K562 (cell line): ENCODE results near the gene SHISA4. TPM values are rescaled to one million over a fixed set of nuclear protein-coding genes. Genes with fewer than 3 reads are reported as not detected.

ENCODE experiments used
- AFF4 ChIP-seq: sonication (generic); formaldehyde crosslinking; IDR thresholded peaks from 2 replicates; pipeline ENCODE4 v1.8.0; 2023; ENCODE audit warnings: mild to moderate bottlenecking, missing genetic modification reagents
- ATF7 ChIP-seq: fragments of 450-650 bp; IDR thresholded peaks from 2 replicates; pipeline ENCODE4 v1.7.1; 2014; ENCODE audit warnings: mild to moderate bottlenecking, moderate library complexity
- BHLHE40 ChIP-seq: IDR thresholded peaks from 2 replicates; pipeline ENCODE4 v1.6.1; 2011; ENCODE audit warnings: low read length, improper control_type of control experiment
- CTCFL ChIP-seq: IDR thresholded peaks from 2 replicates; pipeline ENCODE4 v1.6.1; 2011; ENCODE audit warnings: borderline replicate concordance, low read depth, mild to moderate bottlenecking, moderate library complexity, low read length; ENCODE audit not compliant: insufficient read depth, poor library complexity, severe bottlenecking
- HNRNPLL ChIP-seq: fragments of 200-400 bp; formaldehyde crosslinking; IDR thresholded peaks from 2 replicates; pipeline ENCODE4 v1.6.1; 2017; ENCODE audit warnings: low read length, low read depth, mild to moderate bottlenecking; ENCODE audit not compliant: poor library complexity, severe bottlenecking
- KAT8 ChIP-seq: fragments of 450-650 bp; IDR thresholded peaks from 2 replicates; pipeline ENCODE4 v1.6.1; 2016; ENCODE audit warnings: low read depth, mild to moderate bottlenecking
- MTA3 ChIP-seq: fragments of 450-650 bp; formaldehyde crosslinking; IDR thresholded peaks from 2 replicates; pipeline ENCODE4 v1.6.1; 2017; ENCODE audit warnings: mild to moderate bottlenecking, borderline replicate concordance
- NFE2 ChIP-seq: IDR thresholded peaks from 2 replicates; pipeline ENCODE4 v1.6.1; 2014; ENCODE audit warnings: antibody characterized with exemption, low read depth
- TARDBP ChIP-seq: fragments of 450-650 bp; IDR thresholded peaks from 2 replicates; pipeline ENCODE4 v1.6.1; 2016
- ZNF644 ChIP-seq: fragments of 200-800 bp; sonication (Bioruptor generic); IDR thresholded peaks from 2 replicates; pipeline ENCODE4 v1.6.1; 2016; ENCODE audit warnings: low read depth, missing genetic modification characterization, missing compliant biosample characterization
- polyA plus RNA-seq, 8 experiments: library from polyadenylated mRNA; depleted of rRNA in 4 of 8; stranded (reverse) in 5 of 8; unstranded in 3 of 8; fragments of >200 nt; fragmentation: Nextera tagmentation in 2 of 8; fragmentation: Illumina TruSeq in 1 of 8; extraction: Ambion mirVana in 2 of 8; extraction: Trizol in 1 of 8; gene quantifications; 2 replicates each; pipeline versions ENCODE4 v1.2.1 to v1.2.3, GENCODE V29; 2011 to 2014; ENCODE audit warnings: inconsistent platforms in 1 of 8, missing spikeins in 1 of 8
- total RNA-seq, 7 experiments: library from RNA; depleted of rRNA in 6 of 7; stranded (reverse); fragments of >200 nt in 6 of 7; fragmentation: Illumina TruSeq in 2 of 7; extraction: Trizol in 2 of 7; gene quantifications; 2 replicates each; pipeline versions ENCODE4 v1.2.1 to v1.2.3, GENCODE V29; 2011 to 2021; ENCODE audit warnings: low replicate concordance in 1 of 7
- TF ChIP-seq, protein P1 (sequence below), 2 experiments: fragments of 450-650 bp in 1 of 2; sonication (generic) in 1 of 2; formaldehyde crosslinking in 1 of 2; IDR thresholded peaks; 2 replicates each; pipeline versions ENCODE4 v1.7.1 to v1.9.0; 2016 to 2022; ENCODE audit warnings: inconsistent platforms in 1 of 2, mild to moderate bottlenecking in 1 of 2, missing genetic modification reagents in 1 of 2

Gene SHISA4
- total and polyA plus RNA-seq, 9 of the 15 experiments (the other 6 are each of a cell fraction or from before 2014, with no cell fraction given): 0.15 to 0.95 (median 0.68) TPM; not detected in 2

DNA sequence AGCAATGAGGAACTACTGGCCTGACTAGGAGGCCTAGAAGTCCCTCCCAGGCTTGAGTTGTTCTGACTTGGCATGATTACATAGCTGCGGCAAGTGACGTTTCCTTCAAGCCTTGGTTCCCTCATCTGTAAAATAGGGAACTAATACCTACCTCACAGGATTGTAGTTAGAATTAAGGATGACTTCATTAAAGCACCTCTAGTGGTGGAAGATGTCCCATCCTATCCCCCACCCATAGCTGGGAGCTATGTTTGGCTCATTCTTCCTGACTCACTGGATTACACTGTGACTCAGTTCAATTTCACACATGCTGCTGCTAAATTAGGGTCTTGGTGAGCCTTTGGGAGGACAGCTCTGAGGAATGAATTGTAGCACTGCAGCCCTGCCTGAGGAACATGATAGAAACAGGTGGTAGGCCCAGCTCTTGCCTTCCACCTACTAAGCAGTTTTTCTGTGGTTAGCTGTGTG, 6.0 kb upstream of the SHISA4 start (continued):
- TF ChIP-seq KAT8 (no peak), NFE2 (peak; percentile 38; the same call in 1 of the 2 replicates), HNRNPLL (no peak), AFF4 (CRISPR knock-in tag) (0 out of 2 replicates have a peak, but pooled peaks have one; percentile 3), ATF7 (peak; percentile 72; the same call in 1 of the 2 replicates), CTCFL (peak; percentile 8), TARDBP (peak; percentile 70; the same call in 1 of the 2 replicates), ZNF644 (tag) (no peak), BHLHE40 (0 out of 2 replicates have a peak, but pooled peaks have one; percentile 6), MTA3 (peak; percentile 69)
- TF ChIP-seq, protein P1, sequence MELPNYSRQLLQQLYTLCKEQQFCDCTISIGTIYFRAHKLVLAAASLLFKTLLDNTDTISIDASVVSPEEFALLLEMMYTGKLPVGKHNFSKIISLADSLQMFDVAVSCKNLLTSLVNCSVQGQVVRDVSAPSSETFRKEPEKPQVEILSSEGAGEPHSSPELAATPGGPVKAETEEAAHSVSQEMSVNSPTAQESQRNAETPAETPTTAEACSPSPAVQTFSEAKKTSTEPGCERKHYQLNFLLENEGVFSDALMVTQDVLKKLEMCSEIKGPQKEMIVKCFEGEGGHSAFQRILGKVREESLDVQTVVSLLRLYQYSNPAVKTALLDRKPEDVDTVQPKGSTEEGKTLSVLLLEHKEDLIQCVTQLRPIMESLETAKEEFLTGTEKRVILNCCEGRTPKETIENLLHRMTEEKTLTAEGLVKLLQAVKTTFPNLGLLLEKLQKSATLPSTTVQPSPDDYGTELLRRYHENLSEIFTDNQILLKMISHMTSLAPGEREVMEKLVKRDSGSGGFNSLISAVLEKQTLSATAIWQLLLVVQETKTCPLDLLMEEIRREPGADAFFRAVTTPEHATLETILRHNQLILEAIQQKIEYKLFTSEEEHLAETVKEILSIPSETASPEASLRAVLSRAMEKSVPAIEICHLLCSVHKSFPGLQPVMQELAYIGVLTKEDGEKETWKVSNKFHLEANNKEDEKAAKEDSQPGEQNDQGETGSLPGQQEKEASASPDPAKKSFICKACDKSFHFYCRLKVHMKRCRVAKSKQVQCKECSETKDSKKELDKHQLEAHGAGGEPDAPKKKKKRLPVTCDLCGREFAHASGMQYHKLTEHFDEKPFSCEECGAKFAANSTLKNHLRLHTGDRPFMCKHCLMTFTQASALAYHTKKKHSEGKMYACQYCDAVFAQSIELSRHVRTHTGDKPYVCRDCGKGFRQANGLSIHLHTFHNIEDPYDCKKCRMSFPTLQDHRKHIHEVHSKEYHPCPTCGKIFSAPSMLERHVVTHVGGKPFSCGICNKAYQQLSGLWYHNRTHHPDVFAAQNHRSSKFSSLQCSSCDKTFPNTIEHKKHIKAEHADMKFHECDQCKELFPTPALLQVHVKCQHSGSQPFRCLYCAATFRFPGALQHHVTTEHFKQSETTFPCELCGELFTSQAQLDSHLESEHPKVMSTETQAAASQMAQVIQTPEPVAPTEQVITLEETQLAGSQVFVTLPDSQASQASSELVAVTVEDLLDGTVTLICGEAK (IDR thresholded peaks at IDR 0.05): no peak
- TF ChIP-seq, protein P1 (CRISPR knock-in tag; IDR thresholded peaks at IDR 0.05): no peak
